Measurements from ENCODE around the gene ATOH8. TPM values are rescaled to one million over a fixed set of nuclear protein-coding genes. Genes with fewer than 3 reads are reported as not detected.

The ATOH8 gene
- total RNA-seq, 1 experiment from 2014 or later = 0.20 TPM

- Mint-ChIP-seq H3K27ac (no peak overlapping the region), H3K27me3 (ENCODE audit: low read depth) (peaks cover 20% of the 10 kb centered on the region)
- WGBS (ENCODE audit: extremely low coverage, insufficient read length, low lambda C conversion rate) = no CpG with 5 or more reads among the region's 5 CpGs
These were observed 69.0 kb downstream of the ATOH8 start for GRCh38 chr2:85822766-85823165.

More at GRCh38 chr2:85822766-85823165, 69.0 kb downstream of the ATOH8 start:
- Histone ChIP-seq H2BK12ac (ENCODE audit: insufficient read length, low read depth, low read length) (no peak overlapping the region), H2BK20ac (ENCODE audit: low read depth, low read length, poor library complexity, severe bottlenecking) (no peak overlapping the region), H3K23ac (ENCODE audit: insufficient read length, low read depth, low read length) (no peak overlapping the region), H4K8ac (replicated peaks; ENCODE audit: insufficient read length, low read depth, low read length) (no peak overlapping the region), H3K79me2 (ENCODE audit: insufficient read depth, low read length) (no peaks in the 10 kb centered on the region), H3K4me1 (ENCODE audit: insufficient read depth, low read length) (peaks cover 4% of the 10 kb centered on the region), H3K4me2 (ENCODE audit: insufficient read depth, insufficient read length, low read length) (no peak overlapping the region), H3K18ac (ENCODE audit: insufficient read length, low read depth, low read length) (no peak overlapping the region), H2BK120ac (ENCODE audit: low read depth, low read length, poor library complexity, severe bottlenecking) (no peak overlapping the region), H4K91ac (ENCODE audit: insufficient read length, low read depth, low read length) (no peak overlapping the region), H3K4ac (ENCODE audit: low read depth, low read length) (no peak overlapping the region), H4K5ac (ENCODE audit: insufficient read length, low read depth, low read length) (no peak overlapping the region), H3K79me1 (ENCODE audit: insufficient read depth, low read depth, low read length, poor library complexity, severe bottlenecking) (no peaks in the 10 kb centered on the region), H4K20me1 (ENCODE audit: control insufficient read depth, insufficient read depth, insufficient read length) (no peaks in the 10 kb centered on the region), H3T11ph (ENCODE audit: low read length) (no peak overlapping the region), H3K56ac (ENCODE audit: insufficient read length, low read depth, low read length) (no peak overlapping the region), H3K27me3 (ENCODE audit: insufficient read depth, low read length) (no peaks in the 10 kb centered on the region), H3K9ac (ENCODE audit: extremely low read depth, insufficient read length, low read length) (no peak overlapping the region), H2AFZ (ENCODE audit: low read length) (no peak overlapping the region), H2AK5ac (ENCODE audit: insufficient read length, low read length) (no peak overlapping the region), H2BK15ac (ENCODE audit: low read depth, low read length) (no peak overlapping the region), H3K27ac (ENCODE audit: insufficient read length, low read depth, low read length) (no peak overlapping the region), H3K14ac (ENCODE audit: insufficient read depth, low read length) (no peak overlapping the region), H2BK5ac (ENCODE audit: insufficient read length, low read length) (no peak overlapping the region), H3K23me2 (ENCODE audit: insufficient read length, low read depth, low read length, poor library complexity, severe bottlenecking) (no peaks in the 10 kb centered on the region), H3K9me3 (ENCODE audit: control insufficient read depth, low read depth, low read length) (no peaks in the 10 kb centered on the region)
- H3K4me1 Mint-ChIP-seq = peaks cover 11 to 14% of the 10 kb centered on the region in 2 experiments
- H3K9me3 Mint-ChIP-seq = no peaks in the 10 kb centered on the region
- TF ChIP-seq CTCF (conservative IDR thresholded peaks at IDR 0.05) = no peak
- no peaks in the 10 kb centered on the region for H3K36me3 Mint-ChIP-seq (ENCODE audit: insufficient read depth in 1 of 3, low read depth in 3 of 3)
- H3K4me3 Mint-ChIP-seq = no peak overlapping the region
- DNase-seq = no peak
